Measurements from ENCODE around the gene GPR84.

- TF ChIP-seq POLR2A (IDR thresholded peaks at IDR 0.05) = no peak
- TF ChIP-seq, protein P1, sequence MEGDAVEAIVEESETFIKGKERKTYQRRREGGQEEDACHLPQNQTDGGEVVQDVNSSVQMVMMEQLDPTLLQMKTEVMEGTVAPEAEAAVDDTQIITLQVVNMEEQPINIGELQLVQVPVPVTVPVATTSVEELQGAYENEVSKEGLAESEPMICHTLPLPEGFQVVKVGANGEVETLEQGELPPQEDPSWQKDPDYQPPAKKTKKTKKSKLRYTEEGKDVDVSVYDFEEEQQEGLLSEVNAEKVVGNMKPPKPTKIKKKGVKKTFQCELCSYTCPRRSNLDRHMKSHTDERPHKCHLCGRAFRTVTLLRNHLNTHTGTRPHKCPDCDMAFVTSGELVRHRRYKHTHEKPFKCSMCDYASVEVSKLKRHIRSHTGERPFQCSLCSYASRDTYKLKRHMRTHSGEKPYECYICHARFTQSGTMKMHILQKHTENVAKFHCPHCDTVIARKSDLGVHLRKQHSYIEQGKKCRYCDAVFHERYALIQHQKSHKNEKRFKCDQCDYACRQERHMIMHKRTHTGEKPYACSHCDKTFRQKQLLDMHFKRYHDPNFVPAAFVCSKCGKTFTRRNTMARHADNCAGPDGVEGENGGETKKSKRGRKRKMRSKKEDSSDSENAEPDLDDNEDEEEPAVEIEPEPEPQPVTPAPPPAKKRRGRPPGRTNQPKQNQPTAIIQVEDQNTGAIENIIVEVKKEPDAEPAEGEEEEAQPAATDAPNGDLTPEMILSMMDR (IDR thresholded peaks at IDR 0.05) = no peak
These were observed 48.1 kb upstream of the GPR84 start for GRCh38 chr12:54412348-54412747.
